Calu3 (cell line): Measurements from ENCODE around the gene RMI2. TPM values are rescaled to one million over a fixed set of nuclear protein-coding genes. Genes with fewer than 3 reads are reported as not detected.

Experiments
- BruUV-seq: library from RNA; stranded (reverse); fragments of 400-500 nt; replicated peaks from 2 replicates; lab custom pipeline; 2021; lab: Mats Ljungman, UMichigan
- CTCF ChIA-PET: fragments of 300-600 bp; sonication (Branson Sonifier 250); formaldehyde crosslinking; loops from one replicate; lab custom pipeline; 2022; ENCODE audit warnings: antibody characterized with exemption; lab: Charles Lee
- DNase-seq: peaks from one replicate; pipeline ENCODE4 v3.0.0; 2022
- H3K27ac Mint-ChIP-seq: one replicate; pipeline ENCODE4 v1.8.0; 2022; ENCODE audit warnings: mixed read lengths; ENCODE audit not compliant: unreplicated experiment
- H3K27me3 Mint-ChIP-seq: one replicate; pipeline ENCODE4 v1.8.0; 2022; ENCODE audit warnings: mixed read lengths; ENCODE audit not compliant: unreplicated experiment
- H3K36me3 Mint-ChIP-seq: one replicate; pipeline ENCODE4 v1.8.0; 2022; ENCODE audit warnings: mild to moderate bottlenecking, moderate library complexity, mixed read lengths; ENCODE audit not compliant: insufficient read depth, unreplicated experiment
- H3K4me1 Mint-ChIP-seq: one replicate; pipeline ENCODE4 v1.8.0; 2022; ENCODE audit warnings: mild to moderate bottlenecking, low read depth, mixed read lengths; ENCODE audit not compliant: unreplicated experiment
- H3K4me3 Mint-ChIP-seq: one replicate; pipeline ENCODE4 v1.8.0; 2022; ENCODE audit warnings: mild to moderate bottlenecking, low read depth, moderate library complexity, mixed read lengths; ENCODE audit not compliant: unreplicated experiment
- H3K9me3 Mint-ChIP-seq: one replicate; pipeline ENCODE4 v1.8.0; 2022; ENCODE audit warnings: low read depth, mixed read lengths; ENCODE audit not compliant: unreplicated experiment
- intact Hi-C: fragments of 100-400 bp; cut with micrococcal nuclease; formaldehyde crosslinking; loops from one replicate; pipeline ENCODE4 v1.10.0; 2022; ENCODE audit not compliant: unreplicated experiment
- total RNA-seq: library from RNA; stranded (reverse); gene quantifications from 2 replicates; pipeline ENCODE4 v1.2.3, GENCODE V29; 2022
- TF ChIP-seq, protein P1 (sequence below): fragments of 200-600 bp; IDR thresholded peaks from one replicate; pipeline ENCODE4 v1.8.0; 2022; ENCODE audit warnings: antibody characterized with exemption; ENCODE audit not compliant: unreplicated experiment

RMI2 gene
- total RNA-seq, 1 experiment from 2014 or later = 55.4 TPM

DNA sequence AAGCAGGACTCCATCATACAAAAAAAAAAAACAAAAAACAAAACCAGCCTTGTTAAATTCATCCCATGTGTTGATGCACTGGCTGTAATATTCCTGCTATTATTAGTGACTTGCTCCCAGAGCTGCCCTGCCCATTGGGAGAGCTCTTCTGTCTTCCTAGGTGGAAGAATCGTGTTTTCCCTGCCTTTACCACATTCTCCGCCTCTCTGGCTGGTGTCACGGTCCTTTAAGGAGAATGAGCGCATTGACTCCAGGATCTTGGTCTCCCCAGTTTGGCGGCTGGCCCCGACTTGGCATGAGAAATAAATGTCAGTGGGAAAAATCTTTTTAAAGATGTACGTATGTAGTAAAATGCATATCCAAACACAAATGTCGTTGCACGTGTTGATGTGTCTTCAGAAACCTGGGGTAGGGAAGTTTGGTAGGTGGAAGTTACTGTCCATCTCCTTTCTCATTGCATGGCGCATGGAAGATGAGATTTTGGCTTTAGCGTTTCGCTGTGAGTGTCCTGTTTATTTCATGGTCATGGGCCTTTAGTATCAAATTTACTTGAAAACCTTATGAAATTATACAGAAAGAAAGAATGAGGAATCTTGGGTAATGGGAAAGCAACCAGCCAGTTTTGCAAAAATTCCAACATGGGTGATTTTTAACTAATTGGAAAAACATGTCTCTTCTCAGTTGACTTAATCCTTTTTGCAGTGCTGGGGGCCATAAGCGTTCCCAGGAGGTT, 15.5 kb downstream of the RMI2 start:
- no peaks in the 10 kb centered on the region for H3K9me3 Mint-ChIP-seq
- BruUV-seq = no TSS peak
- H3K36me3 Mint-ChIP-seq = peaks cover 8% of the 10 kb centered on the region
- DNase-seq = no peak
- no peak overlapping the region for H3K4me3 Mint-ChIP-seq
- H3K4me1 Mint-ChIP-seq = peaks cover 56% of the 10 kb centered on the region
- TF ChIP-seq, protein P1, sequence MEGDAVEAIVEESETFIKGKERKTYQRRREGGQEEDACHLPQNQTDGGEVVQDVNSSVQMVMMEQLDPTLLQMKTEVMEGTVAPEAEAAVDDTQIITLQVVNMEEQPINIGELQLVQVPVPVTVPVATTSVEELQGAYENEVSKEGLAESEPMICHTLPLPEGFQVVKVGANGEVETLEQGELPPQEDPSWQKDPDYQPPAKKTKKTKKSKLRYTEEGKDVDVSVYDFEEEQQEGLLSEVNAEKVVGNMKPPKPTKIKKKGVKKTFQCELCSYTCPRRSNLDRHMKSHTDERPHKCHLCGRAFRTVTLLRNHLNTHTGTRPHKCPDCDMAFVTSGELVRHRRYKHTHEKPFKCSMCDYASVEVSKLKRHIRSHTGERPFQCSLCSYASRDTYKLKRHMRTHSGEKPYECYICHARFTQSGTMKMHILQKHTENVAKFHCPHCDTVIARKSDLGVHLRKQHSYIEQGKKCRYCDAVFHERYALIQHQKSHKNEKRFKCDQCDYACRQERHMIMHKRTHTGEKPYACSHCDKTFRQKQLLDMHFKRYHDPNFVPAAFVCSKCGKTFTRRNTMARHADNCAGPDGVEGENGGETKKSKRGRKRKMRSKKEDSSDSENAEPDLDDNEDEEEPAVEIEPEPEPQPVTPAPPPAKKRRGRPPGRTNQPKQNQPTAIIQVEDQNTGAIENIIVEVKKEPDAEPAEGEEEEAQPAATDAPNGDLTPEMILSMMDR = no peak
- intact Hi-C loops = no loop called here
- no peak overlapping the region for H3K27ac Mint-ChIP-seq
- H3K27me3 Mint-ChIP-seq = no peaks in the 10 kb centered on the region
- CTCF ChIA-PET = no interaction called here

DNA sequence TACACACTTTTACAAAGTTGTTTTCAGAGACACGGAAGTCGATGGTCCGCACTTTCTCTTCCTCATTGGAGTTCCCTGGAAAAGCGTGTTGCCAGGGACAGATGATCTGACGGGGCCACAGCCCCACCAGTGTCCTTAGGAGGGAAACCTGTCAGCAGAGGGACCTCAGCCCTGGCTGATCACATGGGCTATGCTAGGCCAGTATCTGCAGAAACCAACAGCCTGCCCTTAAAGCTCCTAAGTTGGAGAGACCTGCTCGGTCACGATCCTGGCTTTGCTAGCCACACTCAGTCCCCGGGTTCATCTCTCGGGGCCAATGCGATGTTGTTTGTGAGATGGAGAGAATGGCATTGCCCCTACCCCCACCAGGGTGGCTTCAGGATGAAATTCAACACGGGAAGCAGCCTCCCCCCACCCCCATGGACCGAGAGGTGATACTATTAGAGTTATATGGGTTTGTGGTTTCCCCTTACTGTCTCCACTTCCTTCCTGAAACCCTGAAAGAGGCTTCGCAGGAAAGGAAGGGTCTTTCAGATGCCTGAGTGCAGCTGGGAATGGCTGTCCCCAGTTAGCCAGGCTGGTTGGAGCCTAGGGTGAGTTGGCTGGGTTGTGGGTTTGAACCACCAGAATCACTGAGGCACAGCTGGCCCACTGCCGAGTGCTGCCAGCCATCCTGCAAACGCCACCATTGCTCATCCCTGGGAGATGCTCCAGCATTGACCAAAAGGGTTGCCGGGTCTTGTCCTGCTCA, 16.6 kb downstream of the RMI2 start:
- no peaks in the 10 kb centered on the region for H3K9me3 Mint-ChIP-seq
- intact Hi-C loops = no loop called here
- CTCF ChIA-PET = interaction anchor here (0.5 kb wide), 1 partner anchor 452 kb away, joined by 3 read pairs; no protein-coding TSS in a partner anchor
- no peak overlapping the region for H3K4me3 Mint-ChIP-seq
- no peak for DNase-seq
- no peaks in the 10 kb centered on the region for H3K27me3 Mint-ChIP-seq
- TF ChIP-seq, protein P1 = no peak
- BruUV-seq = no TSS peak
- peaks cover 52% of the 10 kb centered on the region for H3K4me1 Mint-ChIP-seq
- H3K27ac Mint-ChIP-seq = no peak overlapping the region
- peaks cover 8% of the 10 kb centered on the region for H3K36me3 Mint-ChIP-seq

DNA sequence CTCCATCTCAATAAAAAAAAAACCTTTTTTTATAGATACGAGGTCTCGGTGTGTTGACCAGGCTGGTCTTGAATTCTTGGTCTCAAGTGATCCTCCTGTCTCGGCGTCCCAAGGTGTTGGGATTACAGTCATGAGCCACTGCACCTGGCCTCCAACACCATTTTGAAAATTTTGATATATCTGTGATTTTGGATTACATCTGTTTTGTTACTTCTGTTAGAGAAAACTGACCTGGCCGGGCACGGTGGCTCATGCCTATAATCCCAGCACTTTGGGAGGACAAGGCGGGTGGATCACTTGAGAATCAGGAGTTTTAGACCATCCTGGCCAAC, 18.6 kb downstream of the RMI2 start:
- H3K36me3 Mint-ChIP-seq = peaks cover 8% of the 10 kb centered on the region
- DNase-seq = no peak
- H3K4me3 Mint-ChIP-seq = no peak overlapping the region
- no TSS peak for BruUV-seq
- H3K27me3 Mint-ChIP-seq = no peaks in the 10 kb centered on the region
- TF ChIP-seq, protein P1 = no peak
- CTCF ChIA-PET = no interaction called here
- no peak overlapping the region for H3K27ac Mint-ChIP-seq
- peaks cover 33% of the 10 kb centered on the region for H3K4me1 Mint-ChIP-seq
- intact Hi-C loops = no loop called here
- H3K9me3 Mint-ChIP-seq = no peaks in the 10 kb centered on the region

DNA sequence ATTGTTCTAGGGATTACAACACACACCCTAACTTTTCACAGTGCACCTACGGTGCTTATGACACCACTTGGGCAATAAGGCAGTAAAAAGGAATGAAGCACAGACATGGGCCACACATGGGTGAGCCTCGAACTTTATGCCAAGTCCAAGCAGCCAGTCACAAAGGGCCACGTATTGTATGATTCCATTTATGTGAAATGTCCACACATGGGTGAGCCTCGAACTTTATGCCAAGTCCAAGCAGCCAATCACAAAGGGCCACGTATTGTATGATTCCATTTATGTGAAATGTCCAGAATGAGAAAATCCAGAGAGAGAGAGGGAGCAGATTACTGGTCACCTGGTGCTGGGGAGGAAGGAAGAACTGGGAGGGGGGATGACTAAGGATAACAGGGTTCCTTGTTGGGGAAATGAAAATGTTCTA, 22.2 kb downstream of the RMI2 start:
- H3K9me3 Mint-ChIP-seq = no peaks in the 10 kb centered on the region
- TF ChIP-seq, protein P1 = no peak
- no peaks in the 10 kb centered on the region for H3K27me3 Mint-ChIP-seq
- intact Hi-C loops = no loop called here
- no peak overlapping the region for H3K4me3 Mint-ChIP-seq
- BruUV-seq = no TSS peak
- no peaks in the 10 kb centered on the region for H3K36me3 Mint-ChIP-seq
- H3K4me1 Mint-ChIP-seq = peaks cover 9% of the 10 kb centered on the region
- DNase-seq = no peak
- CTCF ChIA-PET = interaction anchor here (0.6 kb wide), 1 partner anchor 266 kb away, joined by 4 read pairs; no protein-coding TSS in a partner anchor
- no peak overlapping the region for H3K27ac Mint-ChIP-seq
